HuH-7 (cell line): ENCODE measurements around the gene DCAF6.
"Not testable (repeated sequence)": the region's sequence is repeated elsewhere in the genome, so short reads cannot be mapped to it uniquely, and the experiment has no call there.

Source experiments
- DNase-seq: peaks from one replicate; pipeline ENCODE4 v3.0.0; 2011; ENCODE audit warnings: low spot score

DCAF6 gene

DNA sequence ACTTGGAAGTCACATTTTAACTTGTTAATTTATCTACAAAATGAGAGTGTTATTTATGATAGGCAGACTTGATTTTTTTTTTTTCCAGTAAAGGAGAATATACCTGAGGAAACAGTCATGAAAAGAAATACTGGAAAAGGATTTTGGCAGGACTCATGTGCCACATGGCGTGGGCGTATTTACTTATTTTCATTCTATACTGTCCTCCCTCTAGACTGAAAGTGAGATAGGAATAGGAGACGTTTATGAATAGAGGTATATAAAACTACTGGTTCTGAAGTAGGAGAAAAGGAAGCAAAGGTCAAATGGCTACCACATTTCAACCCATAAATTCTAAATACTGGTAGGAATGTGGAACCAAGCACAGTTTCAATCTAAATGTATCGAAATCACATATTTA is 95.1 kb downstream of the DCAF6 start:
- DNase-seq = no peak

DNA sequence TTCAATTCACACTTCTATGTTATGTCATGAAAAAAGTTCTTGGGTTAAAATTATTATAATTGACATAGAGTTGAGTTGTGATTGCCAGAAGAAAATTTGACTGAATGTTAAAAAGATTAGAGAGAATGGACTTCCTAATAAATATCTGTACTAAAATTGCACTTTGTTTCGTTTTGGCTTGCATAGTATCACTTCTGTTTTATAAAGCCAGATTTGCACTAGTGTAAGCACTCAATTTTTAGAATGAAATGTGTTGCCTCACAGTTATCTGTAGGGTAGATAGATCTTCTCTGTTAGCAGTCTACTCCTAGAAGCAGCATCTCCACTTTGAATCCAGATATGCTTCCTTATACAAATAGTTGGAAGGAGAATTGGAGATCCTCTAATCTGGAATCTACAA is 95.5 kb downstream of the DCAF6 start:
- no peak for DNase-seq

DNA sequence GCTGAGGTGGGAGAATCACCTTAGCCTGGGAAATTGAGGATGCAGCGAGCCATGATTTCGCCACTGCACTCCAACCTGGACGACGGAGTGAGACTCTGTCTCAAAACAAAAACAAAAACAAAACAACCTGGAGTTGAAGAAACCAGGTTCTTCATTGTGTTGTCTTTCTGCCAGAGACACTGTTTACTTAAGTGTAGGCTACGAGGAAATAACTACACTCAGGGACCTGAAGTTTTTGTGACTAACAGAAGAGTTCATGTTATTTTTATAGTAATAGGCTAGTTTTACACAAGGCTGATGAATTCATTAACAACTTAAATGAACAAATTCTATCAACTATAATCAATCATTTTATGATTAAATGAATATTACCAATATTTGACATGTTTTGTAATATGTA is 98.9 kb downstream of the DCAF6 start:
- DNase-seq = no peak

DNA sequence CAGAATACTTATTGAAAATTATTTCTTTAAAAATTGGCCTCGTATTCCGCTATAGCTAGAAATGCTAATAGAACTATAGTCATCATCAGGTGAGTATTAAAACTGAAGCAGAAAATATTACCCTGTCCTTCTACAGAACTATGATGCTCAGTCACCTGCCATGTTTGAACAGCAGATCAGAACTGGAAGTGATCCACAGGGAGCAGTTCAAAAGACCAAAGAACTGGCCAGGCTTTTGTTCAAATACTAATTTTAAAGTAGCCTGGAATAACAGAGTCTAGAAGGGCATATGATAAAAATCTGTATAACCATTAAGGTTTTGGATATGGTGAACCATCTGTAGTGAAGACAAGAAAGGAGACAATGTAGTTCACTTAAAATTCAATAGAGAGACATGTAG is 105.9 kb downstream of the DCAF6 start:
- no peak for DNase-seq

DNA sequence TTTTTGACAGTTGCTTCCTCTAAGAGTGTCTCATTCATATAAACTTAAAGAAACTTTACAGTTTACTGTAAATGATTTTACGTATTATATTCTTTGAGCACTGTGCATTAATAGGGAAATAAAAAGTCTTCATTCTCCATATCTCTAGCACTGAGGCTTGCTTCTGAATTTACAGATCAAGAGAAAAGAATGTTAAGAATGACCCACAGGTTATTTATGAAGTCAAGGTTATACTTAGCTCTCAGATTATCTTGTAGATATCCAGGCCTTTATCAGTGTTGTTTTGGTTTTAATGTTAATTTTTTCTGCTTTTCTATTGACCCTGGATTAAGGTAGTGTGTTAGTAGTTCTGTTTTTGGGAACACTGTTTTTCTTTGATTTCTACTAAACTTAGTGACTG is 108.8 kb downstream of the DCAF6 start:
- DNase-seq = no peak

DNA sequence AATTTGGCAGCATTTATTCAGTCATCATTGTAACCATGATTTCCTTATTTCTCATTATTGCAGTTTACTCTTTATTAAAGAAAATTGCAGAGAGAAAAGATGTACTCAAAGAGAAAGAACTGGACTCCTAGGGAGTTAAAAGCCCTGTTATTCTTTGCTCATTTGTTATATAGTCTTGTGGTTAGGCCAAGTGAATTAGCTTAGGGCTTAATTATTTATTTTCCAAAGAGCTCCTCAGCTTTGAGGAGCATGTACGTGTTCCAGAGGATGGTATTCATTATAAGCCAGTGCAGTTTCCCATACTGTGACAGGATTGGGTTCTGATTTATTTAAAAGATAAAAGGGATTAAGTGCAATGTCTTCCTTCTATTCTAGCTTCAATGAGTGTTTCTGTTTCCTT is 113.8 kb downstream of the DCAF6 start:
- no peak for DNase-seq

DNA sequence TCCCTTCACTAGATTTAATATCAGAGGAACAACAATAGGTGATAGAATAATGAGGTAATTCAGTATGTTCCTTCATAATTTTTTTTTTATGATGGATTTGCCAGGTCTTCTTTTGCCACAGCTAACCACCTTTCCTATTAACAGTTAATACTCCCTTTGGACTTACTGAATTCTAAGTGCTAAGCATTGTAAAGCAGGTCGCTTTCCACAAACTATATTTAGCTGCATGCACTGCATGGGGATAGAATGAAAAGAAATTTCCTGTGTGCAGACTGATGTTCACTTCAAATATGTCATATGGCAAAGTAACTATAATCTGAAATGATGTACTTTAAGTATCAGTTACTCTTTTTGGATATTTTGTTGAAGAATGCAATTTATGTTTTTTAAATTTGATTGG is 114.4 kb downstream of the DCAF6 start:
- DNase-seq = no peak

DNA sequence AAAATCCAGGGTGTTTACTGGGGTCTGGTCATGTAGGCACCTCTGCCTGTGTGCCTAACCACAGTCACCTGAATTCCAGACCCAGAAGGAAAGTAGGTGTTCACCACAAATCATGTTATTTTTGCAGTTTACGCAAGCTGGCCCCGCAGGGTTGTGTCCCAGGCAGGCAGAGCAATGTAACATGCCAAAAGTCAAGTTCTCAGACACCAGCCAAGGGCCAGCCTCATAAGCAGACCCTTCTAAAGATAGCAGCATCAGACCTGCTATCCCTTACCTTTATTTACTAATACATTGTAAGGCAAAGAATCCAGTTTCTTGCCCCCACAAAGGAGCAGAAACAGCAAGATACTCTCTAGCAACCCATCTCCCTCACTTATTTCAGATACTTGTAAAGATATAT is 117.2 kb downstream of the DCAF6 start:
- no peak for DNase-seq

DNA sequence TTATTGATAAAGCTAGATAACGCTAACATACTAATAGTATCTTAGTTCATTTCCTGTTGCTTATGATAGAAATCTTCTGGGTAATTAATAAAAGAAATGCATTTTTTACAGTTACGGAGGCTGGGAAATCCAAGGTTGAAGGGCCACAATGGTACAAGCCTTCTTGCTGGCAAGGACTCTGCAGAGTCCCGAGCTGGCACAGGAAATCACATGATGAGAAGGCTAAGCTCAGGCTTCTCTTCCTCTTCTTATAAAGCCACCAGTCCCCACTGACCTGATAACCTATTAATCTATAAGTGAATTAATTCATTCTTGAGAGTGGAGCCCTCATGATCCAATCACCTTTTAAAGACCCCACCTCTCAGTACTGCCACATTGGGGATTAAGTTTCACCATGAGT is 117.6 kb downstream of the DCAF6 start:
- no peak for DNase-seq

DNA sequence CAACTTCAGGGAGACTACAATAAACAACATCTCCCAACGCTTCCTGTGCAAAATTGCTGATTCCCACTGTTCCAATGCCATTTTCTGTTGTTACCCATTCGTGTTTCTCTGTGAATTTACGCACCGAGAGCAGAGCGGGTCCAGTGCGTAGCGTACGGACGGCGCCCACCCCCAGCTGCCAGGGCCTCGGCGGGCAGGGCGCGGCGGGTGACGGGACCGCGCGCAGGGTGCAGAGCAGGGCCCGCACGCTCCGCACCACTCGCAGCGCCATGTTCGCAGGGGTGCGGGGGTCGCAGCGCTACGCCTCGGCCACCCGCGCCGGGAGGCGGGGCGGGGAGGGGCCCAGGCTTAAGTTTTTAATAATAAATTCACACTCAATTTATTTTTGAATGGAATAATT is 119.7 kb downstream of the DCAF6 start:
- not testable (repeated sequence) for DNase-seq

DNA sequence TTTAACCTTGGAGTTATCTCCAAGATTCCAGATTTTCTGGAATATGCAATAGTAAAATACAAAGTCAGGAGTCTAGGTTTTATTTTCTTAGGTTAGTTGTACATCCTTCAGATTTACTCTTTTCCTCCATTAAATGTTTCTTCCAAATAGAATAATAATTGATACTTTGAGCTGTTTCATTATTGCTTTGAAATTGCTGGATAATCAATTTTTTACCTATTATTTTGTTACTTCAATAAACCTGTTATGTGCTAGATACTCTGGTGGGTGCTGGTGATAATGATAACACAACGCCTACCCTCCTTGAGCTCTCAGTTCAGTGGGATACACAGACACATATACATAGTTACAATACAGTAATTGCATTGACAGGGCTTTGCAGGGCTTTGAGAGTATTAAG is 120.9 kb downstream of the DCAF6 start:
- no peak for DNase-seq

DNA sequence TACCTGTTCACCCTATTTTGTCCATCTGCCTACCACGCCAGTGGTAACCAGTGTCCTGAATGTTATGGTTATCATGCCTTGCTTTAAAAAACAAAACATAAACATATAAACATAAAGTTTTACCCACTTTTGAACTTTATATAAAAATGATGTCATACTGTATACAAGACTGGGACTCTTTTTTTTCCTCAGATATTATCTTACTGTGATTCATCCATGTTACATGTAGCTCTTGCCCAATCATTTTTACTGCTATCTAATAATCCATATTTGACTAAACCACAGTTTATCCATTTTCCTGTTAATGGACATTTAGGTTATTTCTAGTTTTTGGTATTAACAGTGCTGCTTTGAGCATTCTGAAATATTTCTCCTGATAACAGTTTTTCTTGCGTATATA is 121.4 kb downstream of the DCAF6 start:
- no peak for DNase-seq

DNA sequence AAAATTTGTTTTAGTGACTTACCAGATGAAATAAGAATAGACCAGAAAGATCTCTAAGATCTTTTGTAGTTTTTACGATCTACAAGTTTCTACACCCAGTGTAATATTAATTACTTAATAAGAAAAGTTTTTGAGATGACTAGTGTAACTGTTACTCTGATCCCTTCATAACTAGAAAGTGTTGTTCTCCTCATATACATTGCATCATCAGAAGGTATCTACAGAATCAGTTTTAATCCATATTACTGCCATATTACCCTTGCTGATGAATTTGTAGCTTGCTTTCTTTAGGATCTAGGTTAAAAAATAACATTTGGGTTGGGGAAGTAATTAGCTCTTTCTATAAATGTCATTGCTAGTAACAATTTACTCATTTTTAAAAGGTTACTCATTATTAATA is 127.7 kb downstream of the DCAF6 start:
- no peak for DNase-seq

DNA sequence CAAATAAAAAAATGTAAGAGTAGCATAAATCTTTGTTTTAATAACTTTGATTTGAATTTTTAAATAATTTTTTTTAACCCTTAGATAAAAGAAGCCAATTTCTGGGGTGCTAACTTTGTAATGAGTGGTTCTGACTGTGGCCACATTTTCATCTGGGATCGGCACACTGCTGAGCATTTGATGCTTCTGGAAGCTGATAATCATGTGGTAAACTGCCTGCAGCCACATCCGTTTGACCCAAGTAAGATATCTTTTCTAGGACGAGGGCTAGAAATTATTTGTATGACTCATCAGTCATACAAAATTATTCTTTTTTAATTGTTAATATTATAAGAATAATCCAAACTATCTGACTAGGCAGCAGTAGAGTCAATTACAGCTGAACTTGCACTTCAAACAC is 129.0 kb downstream of the DCAF6 start:
- DNase-seq = no peak

DNA sequence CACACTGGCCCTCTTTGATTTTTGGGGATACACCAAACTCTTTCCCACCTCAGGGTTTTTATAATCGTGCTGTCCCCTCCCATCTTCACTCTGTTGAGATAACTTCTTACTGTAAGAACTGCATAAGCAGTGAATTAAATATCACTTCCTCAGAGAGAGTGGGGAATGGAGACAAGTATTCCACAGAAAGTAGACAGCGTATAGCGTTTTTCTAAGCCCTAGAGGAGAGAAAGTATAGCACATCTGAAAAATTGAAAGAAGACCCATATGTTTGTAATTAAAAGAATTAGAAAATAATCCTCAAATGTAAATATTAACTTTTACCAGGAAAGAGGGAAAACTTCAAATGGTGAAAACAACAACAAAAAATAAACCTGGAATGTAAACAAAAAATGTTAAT is 132.9 kb downstream of the DCAF6 start:
- no peak for DNase-seq

DNA sequence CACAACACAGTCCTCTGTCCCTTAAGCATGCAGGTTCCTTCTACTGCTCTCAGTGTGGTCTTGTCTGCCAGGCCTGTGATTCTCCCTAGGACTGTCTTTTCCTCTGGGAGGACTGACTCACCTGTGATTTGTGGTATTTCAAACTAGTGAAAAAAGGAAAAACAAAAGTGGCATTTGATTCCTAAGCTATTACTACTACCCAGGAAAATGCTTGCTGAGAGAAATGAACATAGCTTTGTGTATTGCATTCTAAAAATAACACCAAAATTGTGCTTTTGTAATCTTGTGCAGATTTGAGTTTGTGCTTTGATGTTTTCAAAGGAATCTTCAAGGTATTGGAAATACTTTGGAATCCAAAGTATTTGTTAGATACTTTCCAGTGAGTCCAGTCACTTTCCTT is 143.3 kb downstream of the DCAF6 start:
- DNase-seq = no peak

DNA sequence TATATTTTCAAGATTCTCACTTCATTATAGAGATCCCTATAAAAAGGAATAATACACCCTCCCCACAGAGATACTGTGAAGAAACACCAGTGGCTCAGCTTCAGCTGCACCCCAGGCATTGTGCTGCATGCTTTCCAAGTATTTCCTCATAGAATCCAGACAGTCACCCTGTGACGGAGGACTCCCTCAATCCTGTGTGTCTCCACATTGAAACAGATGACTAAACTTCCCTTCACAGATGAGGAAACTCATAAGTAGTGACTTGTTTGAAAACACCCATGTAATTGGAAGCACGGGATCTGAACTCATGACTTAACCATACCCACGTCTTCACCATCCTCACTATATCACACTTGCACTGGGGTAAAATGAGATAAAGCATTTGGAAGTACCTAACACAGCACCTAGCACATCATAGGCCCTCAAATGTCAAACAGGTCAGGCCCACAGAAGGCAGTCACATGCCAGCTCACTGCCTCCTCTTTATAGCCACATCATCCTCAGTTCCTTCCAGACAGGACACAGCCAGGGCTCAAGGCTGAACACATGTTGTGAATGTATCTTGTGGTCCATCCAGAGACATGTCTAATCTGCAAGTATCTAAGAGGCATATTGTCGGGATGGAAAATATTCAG is 145.0 kb downstream of the DCAF6 start:
- DNase-seq = no peak

DNA sequence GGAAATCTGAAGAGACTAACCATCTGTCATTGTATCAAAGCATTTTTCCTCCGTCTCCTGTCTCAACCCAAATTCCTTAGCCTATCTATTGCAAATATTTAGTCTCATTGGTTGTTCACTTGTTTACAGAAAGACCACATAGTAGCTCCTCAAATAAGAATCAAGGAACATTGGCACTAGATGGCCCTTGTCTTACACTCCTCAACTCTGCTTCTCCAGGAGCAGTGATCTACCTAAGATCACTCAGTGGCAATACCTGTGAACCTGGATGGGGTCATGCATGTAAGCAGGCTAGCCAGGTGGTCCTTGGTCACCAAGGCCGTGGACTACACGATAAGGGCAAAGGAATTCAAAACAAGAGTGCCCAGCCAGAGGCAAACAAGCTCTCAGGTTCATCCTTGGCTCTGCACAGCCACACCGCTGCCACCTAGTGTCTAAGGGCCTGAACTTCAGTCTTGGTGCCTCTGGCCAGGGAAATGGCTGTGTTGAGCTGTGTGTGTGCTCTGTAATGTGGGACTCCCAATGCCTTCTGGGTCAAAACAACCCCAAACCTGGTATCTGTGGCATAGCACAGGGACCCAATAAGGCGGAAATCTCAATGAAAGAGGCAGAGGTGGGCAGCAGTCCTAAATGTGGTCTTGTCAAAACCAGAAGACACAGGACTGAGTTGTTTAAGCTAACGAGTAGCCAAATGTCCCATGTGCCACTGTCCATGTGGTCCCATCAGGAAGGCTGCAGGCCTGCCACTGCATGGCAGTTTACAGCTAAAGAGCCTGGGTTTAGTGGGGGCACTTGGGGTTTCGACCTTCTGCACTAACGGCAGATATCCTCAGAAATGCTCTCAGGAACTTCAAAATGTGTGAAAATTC is 145.8 kb downstream of the DCAF6 start:
- DNase-seq = peak; percentile 79

DNA sequence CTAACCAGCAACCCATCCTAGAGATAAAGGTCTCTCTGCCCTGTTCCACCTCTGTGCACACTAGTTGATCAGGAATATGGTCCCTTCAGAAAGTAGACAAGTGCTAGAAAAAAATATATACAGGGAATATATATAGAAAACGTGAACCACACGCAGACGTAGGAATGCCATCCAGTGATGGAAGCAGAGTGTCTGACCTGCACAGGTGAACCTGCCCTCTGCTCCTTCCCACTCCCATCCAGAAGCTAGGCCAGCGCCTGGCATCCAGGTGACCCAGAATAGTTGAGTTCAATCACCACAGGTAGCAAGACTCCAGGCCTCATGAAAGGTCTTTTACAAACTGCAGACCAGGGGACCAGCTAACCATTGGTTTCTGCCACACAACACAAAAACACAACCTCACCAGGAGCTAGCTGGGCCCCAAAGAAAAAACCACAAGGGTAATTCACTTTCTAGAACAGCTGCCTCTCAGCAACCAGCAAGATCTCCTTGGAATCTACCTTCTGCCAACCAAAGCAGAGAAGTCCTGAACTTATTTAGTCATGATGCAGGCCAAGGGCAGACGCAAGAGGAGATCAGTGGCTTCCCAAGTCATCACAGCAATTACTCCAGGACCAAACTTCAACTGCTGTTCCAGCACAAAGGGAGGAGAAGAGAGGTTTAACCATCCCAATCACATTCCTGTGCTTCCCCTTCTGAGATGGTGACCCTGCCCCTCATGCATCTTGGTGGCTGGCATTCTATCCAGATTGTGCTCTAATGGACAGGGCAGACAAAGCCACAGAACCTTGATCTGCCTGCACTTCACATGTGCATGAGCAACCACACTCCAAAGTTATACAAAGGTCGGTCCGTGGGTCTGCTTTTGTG is 147.2 kb downstream of the DCAF6 start:
- no peak for DNase-seq

DNA sequence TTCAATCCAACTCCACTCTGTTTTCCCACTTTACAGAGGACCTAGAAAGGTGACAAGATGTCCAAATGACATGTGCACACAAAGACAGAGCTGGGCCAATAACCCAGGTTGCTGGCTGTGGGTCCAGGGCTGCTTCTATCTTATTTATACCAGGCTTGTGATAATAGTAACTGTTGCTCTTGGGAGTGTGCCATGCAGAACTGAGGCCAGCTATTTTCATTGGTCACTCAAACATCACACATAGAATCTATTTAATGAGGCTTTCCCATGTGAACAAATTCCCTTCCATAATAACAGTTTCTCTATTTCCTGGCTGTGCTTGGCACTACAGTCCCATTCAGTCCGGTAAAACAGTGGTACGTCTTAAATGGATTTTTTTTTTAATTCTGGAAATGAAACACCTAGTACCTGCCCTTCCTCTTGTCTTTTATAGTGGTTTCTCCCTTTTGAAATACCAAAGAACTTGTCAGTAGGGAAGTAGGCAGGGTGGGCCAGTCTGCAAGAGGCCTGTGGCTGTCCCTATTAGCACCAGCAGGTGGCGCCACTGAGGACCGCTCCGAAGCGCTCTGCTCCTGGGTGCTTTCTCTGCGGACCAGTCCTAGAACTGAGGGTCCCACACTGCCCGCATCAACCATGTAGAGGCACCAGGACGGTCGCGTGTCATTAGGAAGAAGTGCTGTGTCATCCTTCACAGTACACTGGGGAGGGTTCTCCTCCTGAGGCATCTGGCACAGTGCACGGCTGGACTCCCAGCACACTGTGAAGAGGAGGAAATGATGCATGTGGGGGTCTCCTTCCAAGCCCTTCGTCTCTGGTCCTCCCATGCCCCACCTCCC is 148.1 kb downstream of the DCAF6 start:
- peak; percentile 80 for DNase-seq

DNA sequence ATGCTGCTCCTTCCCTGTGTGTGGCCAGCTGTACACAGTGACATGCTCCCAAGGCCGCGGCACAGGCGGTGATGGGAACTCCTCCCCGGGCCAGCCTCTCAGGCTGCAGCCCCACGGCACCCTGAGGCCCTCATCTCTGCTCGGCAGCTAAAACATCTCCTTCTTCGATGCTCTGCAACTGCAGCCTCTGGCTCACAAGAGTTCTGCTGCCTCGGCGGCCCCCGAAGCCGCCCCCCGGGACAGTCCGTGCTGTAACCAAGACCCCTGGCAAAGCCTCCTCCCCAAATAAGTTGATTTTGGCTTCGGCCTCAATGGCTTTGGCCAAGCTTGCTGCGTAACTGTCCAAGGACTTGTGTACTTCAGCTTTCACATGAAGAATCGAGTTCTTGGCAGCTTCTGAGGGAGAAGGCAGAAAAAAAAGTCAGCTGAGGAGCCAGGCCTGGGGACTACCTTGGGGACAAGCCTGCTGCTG is 149.0 kb downstream of the DCAF6 start:
- DNase-seq = no peak

DNA sequence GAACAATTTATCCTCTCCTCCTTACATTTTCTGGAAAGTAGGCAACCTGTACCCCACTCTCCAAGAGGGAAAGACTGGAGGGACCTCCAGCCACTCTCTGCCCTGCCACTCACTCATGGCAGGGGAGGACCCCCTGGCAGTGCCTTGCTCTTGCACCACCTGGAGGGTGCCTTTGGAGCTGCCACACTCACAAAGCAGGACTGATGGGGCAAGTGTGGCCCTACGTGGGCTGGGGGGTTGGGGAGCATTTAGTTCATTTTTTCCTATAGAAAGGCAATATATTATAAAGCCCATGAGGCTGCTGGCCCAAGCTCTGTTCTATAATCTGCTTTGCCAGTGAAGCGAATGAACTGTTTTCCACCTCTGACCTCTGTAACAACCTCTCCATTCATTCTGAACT is 150.0 kb downstream of the DCAF6 start:
- no peak for DNase-seq
